Mesenchymal stem cell (in vitro differentiated cells and primary cell): Measurements from ENCODE around the gene UBR7.

Experiments
- DNase-seq: peaks from one replicate; pipeline ENCODE4 v3.0.0-alpha.2; 2013
- H2AFZ ChIP-seq: one replicate; pipeline ENCODE4 v1.6.1; 2013; ENCODE audit warnings: low read depth, mild to moderate bottlenecking, control low read depth, inconsistent platforms, low read length, moderate library complexity
- H2AK5ac ChIP-seq: 2 replicates; pipeline ENCODE4 v1.6.1; 2013; ENCODE audit warnings: low read length, moderate library complexity, mild to moderate bottlenecking, inconsistent platforms; ENCODE audit not compliant: severe bottlenecking
- H2BK120ac ChIP-seq: one replicate; pipeline ENCODE4 v1.6.1; 2013; ENCODE audit warnings: low read depth, mild to moderate bottlenecking, inconsistent platforms, low read length, moderate library complexity
- H2BK12ac ChIP-seq, 2 experiments: one replicate each; pipeline ENCODE4 v1.6.1; 2013; ENCODE audit warnings: inconsistent platforms in 2 of 2, low read length in 2 of 2, mild to moderate bottlenecking in 2 of 2, moderate library complexity in 2 of 2, control low read depth in 1 of 2
- H2BK15ac ChIP-seq: one replicate; pipeline ENCODE4 v1.6.1; 2013; ENCODE audit warnings: mild to moderate bottlenecking, low read depth, inconsistent platforms; ENCODE audit not compliant: poor library complexity, severe bottlenecking
- H2BK5ac ChIP-seq: 2 replicates; pipeline ENCODE4 v1.6.1; 2013; ENCODE audit warnings: low read depth, mild to moderate bottlenecking, low read length, control low read depth, inconsistent platforms; ENCODE audit not compliant: poor library complexity, severe bottlenecking
- H3K14ac ChIP-seq, 2 experiments: one replicate each; pipeline ENCODE4 v1.6.1; 2013; ENCODE audit warnings: inconsistent platforms in 2 of 2, low read length in 2 of 2, control low read depth in 1 of 2, mild to moderate bottlenecking in 1 of 2, moderate library complexity in 1 of 2
- H3K18ac ChIP-seq, 2 experiments: one replicate each; pipeline ENCODE4 v1.6.1; 2013; ENCODE audit warnings: inconsistent platforms in 2 of 2, low read length in 2 of 2, control low read depth in 1 of 2, low read depth in 1 of 2, mild to moderate bottlenecking in 1 of 2
- H3K23ac ChIP-seq, 2 experiments: one replicate each; pipeline ENCODE4 v1.6.1; 2013; ENCODE audit warnings: inconsistent platforms in 2 of 2, low read length in 2 of 2, mild to moderate bottlenecking in 2 of 2, moderate library complexity in 2 of 2, control low read depth in 1 of 2
- H3K27ac ChIP-seq: 2 replicates; pipeline ENCODE4 v1.5.1; 2013; ENCODE audit warnings: mild to moderate bottlenecking, moderate library complexity, low read length, control low read depth, inconsistent platforms; ENCODE audit not compliant: poor library complexity, severe bottlenecking
- H3K27me3 ChIP-seq, 2 experiments: 2 replicates each; pipeline versions ENCODE4 v1.6.1 to v1.7.0; 2013; ENCODE audit warnings: low read length in 2 of 2, mild to moderate bottlenecking in 2 of 2, moderate library complexity in 2 of 2, control low read depth in 1 of 2, inconsistent platforms in 1 of 2; ENCODE audit not compliant: control insufficient read depth in 1 of 2, insufficient read depth in 1 of 2
- H3K36me3 ChIP-seq, 2 experiments: 2 replicates each; pipeline versions ENCODE4 v1.6.1 to v1.7.0; 2013; ENCODE audit warnings: low read length in 2 of 2, control low read depth in 1 of 2, inconsistent platforms in 1 of 2, low read depth in 1 of 2, mild to moderate bottlenecking in 1 of 2; ENCODE audit not compliant: insufficient read depth in 2 of 2, control insufficient read depth in 1 of 2
- H3K4ac ChIP-seq, 2 experiments: one replicate each; pipeline ENCODE4 v1.6.1; 2013; ENCODE audit warnings: inconsistent platforms in 2 of 2, low read length in 2 of 2, mild to moderate bottlenecking in 2 of 2, moderate library complexity in 2 of 2, control low read depth in 1 of 2, low read depth in 1 of 2
- H3K4me1 ChIP-seq: 2 replicates; pipeline ENCODE4 v1.6.1; 2013; ENCODE audit warnings: low read depth, low read length, control low read depth; ENCODE audit not compliant: control insufficient read depth, insufficient read depth
- H3K4me2 ChIP-seq: 2 replicates; pipeline ENCODE4 v1.6.1; 2013; ENCODE audit warnings: low read length, mild to moderate bottlenecking, inconsistent platforms; ENCODE audit not compliant: poor library complexity, severe bottlenecking
- H3K4me3 ChIP-seq, 2 experiments: 2 replicates each; pipeline versions ENCODE4 v1.5.1 to v1.7.0; 2013; ENCODE audit warnings: low read length in 2 of 2, mild to moderate bottlenecking in 2 of 2, control low read depth in 1 of 2, low read depth in 1 of 2; ENCODE audit not compliant: insufficient read depth in 1 of 2
- H3K79me1 ChIP-seq: replicated peaks from 2 replicates; pipeline ENCODE4 v1.6.1; 2013; ENCODE audit warnings: mild to moderate bottlenecking, control low read depth, low read length, inconsistent platforms; ENCODE audit not compliant: poor library complexity, severe bottlenecking
- H3K9ac ChIP-seq: 2 replicates; pipeline ENCODE4 v1.7.0; 2013; ENCODE audit warnings: mild to moderate bottlenecking, low read length, moderate library complexity
- H3K9me3 ChIP-seq: 2 replicates; pipeline ENCODE4 v1.7.0; 2013; ENCODE audit warnings: mild to moderate bottlenecking, low read length; ENCODE audit not compliant: control insufficient read depth
- H4K8ac ChIP-seq: one replicate; pipeline ENCODE4 v1.6.1; 2013; ENCODE audit warnings: inconsistent platforms, mild to moderate bottlenecking, low read length, moderate library complexity
- H4K91ac ChIP-seq: one replicate; pipeline ENCODE4 v1.6.1; 2013; ENCODE audit warnings: mild to moderate bottlenecking, low read length, inconsistent platforms
- WGBS: methylation state at CpG from one replicate; pipeline ENCODE4 v1.1.7; 2013; ENCODE audit warnings: mixed read lengths; 5-methylcytosine and 5-hydroxymethylcytosine counted together

The UBR7 gene

DNA sequence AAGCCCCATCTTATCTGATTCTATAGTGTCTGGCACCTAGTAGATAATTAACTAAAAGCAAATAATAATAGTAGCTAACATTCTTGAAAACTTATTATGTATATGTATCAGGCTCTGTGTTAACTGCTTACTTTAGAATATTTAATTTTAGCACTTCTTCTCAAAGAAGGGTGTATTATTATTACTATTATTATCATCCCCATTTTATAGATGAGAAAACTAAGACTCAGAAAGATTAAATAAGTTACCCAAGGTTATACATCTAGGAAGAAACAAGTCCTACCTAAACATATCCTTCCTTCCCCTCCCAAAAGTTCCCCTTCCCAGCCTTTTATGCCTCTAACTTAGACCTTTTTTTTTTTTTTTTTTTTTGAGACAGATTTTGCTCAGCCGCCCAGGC is 61.4 kb downstream of the UBR7 start:
- no peak overlapping the region for H2BK12ac ChIP-seq
- peaks cover 24% of the 10 kb centered on the region for H3K79me1 ChIP-seq
- H3K18ac ChIP-seq: no peak overlapping the region
- H3K4ac ChIP-seq: no peak overlapping the region
- no peak overlapping the region for H2BK5ac ChIP-seq
- H3K4me3 ChIP-seq: no peak overlapping the region
- no peak overlapping the region for H4K8ac ChIP-seq
- no peaks in the 10 kb centered on the region for H3K27me3 ChIP-seq
- no peak overlapping the region for H3K23ac ChIP-seq
- no peak overlapping the region for H2AK5ac ChIP-seq
- H3K9me3 ChIP-seq: no peaks in the 10 kb centered on the region
- peaks cover 7% of the 10 kb centered on the region for H3K4me1 ChIP-seq
- H3K14ac ChIP-seq: no peak overlapping the region
- 90% methylated on average over 1 of the region's 1 CpG for WGBS
- H3K36me3 ChIP-seq: peaks cover 3 to 8% of the 10 kb centered on the region in 2 experiments
- no peak overlapping the region for H2BK15ac ChIP-seq
- no peak overlapping the region for H3K9ac ChIP-seq
- no peak overlapping the region for H4K91ac ChIP-seq
- no peak for DNase-seq
- H3K4me2 ChIP-seq: no peak overlapping the region
- H2BK120ac ChIP-seq: no peak overlapping the region
- H2AFZ ChIP-seq: no peak overlapping the region
- H3K27ac ChIP-seq: no peak overlapping the region

DNA sequence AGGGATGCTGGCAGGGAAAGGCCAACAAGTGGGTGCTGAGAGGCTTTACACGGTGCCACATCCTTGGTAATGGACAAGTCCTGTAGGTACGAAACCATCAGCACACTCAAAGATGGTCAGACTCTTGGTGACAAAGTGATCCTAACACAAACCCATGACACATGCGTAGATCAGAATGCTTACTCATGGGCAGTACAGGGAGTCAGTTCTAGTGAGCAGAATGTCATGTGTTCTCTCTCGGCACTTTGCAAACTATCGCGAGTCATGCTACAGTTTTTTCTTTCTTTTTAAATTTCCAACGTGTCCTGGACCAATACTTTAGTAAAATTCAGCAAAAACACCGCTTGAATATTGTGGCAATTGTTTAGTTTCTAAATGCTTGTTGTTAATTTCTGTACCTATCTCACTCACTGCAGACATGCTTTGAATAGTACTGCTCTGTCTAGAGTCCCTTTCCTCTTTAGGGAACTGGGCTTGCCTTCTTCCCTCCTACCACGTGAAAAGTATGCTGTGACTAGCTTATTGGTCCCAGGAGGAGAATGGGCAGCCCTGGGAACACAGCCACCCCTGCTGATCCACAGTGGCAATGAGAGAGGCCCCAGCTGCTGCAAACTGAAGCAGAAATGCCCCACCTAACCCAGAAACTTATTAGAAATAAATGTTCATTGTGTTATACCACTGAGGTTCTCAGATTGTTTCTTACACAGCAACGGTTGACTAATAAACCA is 62.4 kb downstream of the UBR7 start:
- H2AK5ac ChIP-seq: peak overlapping the region; percentile 68
- DNase-seq: peak; percentile 82
- H4K91ac ChIP-seq: peak overlapping the region; percentile 10
- H3K4me1 ChIP-seq: peaks cover 7% of the 10 kb centered on the region
- peaks cover 11% of the 10 kb centered on the region in 2 experiments for H3K36me3 ChIP-seq
- H3K27me3 ChIP-seq: no peaks in the 10 kb centered on the region
- H3K23ac ChIP-seq: no peak overlapping the region
- peak overlapping the region in 1 of 2 experiments; percentile 67 for H3K18ac ChIP-seq
- H2BK15ac ChIP-seq: no peak overlapping the region
- H3K14ac ChIP-seq: no peak overlapping the region
- peaks cover 28% of the 10 kb centered on the region for H3K79me1 ChIP-seq
- H3K4me2 ChIP-seq: no peak overlapping the region
- peak overlapping the region; percentile 40 for H3K27ac ChIP-seq
- H3K4ac ChIP-seq: peak overlapping the region in 1 of 2 experiments; percentile 68
- 64% methylated on average over 7 of the region's 10 CpGs for WGBS
- H2AFZ ChIP-seq: no peak overlapping the region
- H2BK5ac ChIP-seq: no peak overlapping the region
- no peak overlapping the region for H2BK120ac ChIP-seq
- peak overlapping the region; percentile 64 for H3K9ac ChIP-seq
- H2BK12ac ChIP-seq: no peak overlapping the region
- H4K8ac ChIP-seq: no peak overlapping the region
- no peaks in the 10 kb centered on the region for H3K9me3 ChIP-seq
- peak overlapping the region in 1 of 2 experiments; percentile 10 for H3K4me3 ChIP-seq

DNA sequence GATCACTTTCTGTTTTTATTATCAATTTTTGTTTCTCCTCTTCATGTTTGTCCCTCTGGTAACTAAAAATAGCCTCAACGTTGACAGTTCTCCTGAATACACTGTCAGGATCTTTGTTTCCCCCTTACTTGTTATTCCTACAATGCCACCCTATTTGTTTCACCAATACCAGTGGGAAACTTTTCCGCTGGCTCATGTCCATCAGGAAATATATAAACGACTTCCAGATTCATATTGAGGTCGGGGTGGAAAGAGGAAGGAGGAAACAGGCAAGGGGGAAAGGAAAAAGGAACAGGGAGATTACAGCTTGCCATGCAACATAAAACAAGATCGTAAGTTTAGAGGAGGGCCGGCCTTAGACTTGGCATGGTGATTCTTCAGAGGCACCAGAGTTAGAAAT is 64.1 kb downstream of the UBR7 start:
- H2BK120ac ChIP-seq: no peak overlapping the region
- peaks cover 25% of the 10 kb centered on the region for H3K79me1 ChIP-seq
- no peak overlapping the region for H3K18ac ChIP-seq
- no peaks in the 10 kb centered on the region for H3K9me3 ChIP-seq
- H4K91ac ChIP-seq: no peak overlapping the region
- no peak overlapping the region for H3K14ac ChIP-seq
- no peak overlapping the region for H3K9ac ChIP-seq
- no peak overlapping the region for H3K27ac ChIP-seq
- no peak overlapping the region for H4K8ac ChIP-seq
- H3K36me3 ChIP-seq: peaks cover 11% of the 10 kb centered on the region in 2 experiments
- no peaks in the 10 kb centered on the region for H3K27me3 ChIP-seq
- no peak overlapping the region for H2BK5ac ChIP-seq
- H3K4me3 ChIP-seq: no peak overlapping the region
- H3K4me2 ChIP-seq: no peak overlapping the region
- peak overlapping the region; percentile 45 for H2AK5ac ChIP-seq
- peaks cover 8% of the 10 kb centered on the region for H3K4me1 ChIP-seq
- no peak overlapping the region for H3K4ac ChIP-seq
- H2BK12ac ChIP-seq: no peak overlapping the region
- DNase-seq: no peak
- no peak overlapping the region for H3K23ac ChIP-seq
- WGBS: 92% methylated on average over 6 of the region's 6 CpGs
- H2BK15ac ChIP-seq: no peak overlapping the region
- no peak overlapping the region for H2AFZ ChIP-seq

DNA sequence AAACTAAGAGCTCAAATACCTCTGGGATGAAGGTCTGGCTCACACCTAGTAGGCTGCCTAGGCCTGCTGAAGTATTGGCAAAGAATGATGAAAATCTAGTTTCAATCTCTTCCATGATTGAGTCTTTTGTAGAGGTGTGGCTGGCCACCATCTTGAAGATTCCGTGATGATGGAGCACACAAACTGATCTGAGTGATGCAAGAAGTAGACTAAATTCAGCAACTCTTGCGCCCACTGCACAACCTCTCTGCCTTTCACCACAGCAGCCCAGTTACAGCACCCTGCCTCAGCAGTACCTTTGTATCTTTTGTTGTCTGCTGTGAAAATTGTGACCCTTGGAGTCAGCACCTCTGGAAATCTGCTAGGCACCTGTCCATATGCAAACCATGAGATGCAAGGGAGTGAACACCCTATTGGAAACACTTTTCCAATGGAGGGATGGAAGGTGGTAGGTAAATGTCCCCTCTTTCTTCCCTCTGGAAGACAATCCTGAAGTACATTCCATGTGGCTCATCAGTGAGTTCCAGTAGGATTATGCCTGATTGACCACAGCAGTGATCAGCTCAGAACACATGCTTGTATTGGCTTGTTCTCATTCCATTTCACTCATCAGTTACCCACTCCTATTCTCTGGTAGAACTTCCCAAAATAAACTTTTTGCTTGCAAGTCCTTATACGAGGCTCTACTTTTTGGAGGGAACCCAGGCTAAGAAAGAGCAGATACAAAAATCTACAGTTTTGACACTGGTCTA is 67.2 kb downstream of the UBR7 start:
- no peak overlapping the region for H3K14ac ChIP-seq
- no peak overlapping the region for H2AK5ac ChIP-seq
- H3K27me3 ChIP-seq: no peaks in the 10 kb centered on the region
- H2BK12ac ChIP-seq: no peak overlapping the region
- H3K18ac ChIP-seq: no peak overlapping the region
- H3K36me3 ChIP-seq: peaks cover 11 to 22% of the 10 kb centered on the region in 2 experiments
- H3K79me1 ChIP-seq: peaks cover 22% of the 10 kb centered on the region
- DNase-seq: no peak
- no peak overlapping the region for H3K4me3 ChIP-seq
- no peak overlapping the region for H3K4ac ChIP-seq
- no peak overlapping the region for H3K23ac ChIP-seq
- H3K4me2 ChIP-seq: no peak overlapping the region
- no peak overlapping the region for H2BK15ac ChIP-seq
- no peak overlapping the region for H3K27ac ChIP-seq
- no peak overlapping the region for H2AFZ ChIP-seq
- WGBS: 96% methylated on average over 3 of the region's 3 CpGs
- no peaks in the 10 kb centered on the region for H3K9me3 ChIP-seq
- H3K4me1 ChIP-seq: peaks cover 4% of the 10 kb centered on the region
- no peak overlapping the region for H2BK120ac ChIP-seq
- H4K91ac ChIP-seq: no peak overlapping the region
- no peak overlapping the region for H3K9ac ChIP-seq
- no peak overlapping the region for H4K8ac ChIP-seq
- no peak overlapping the region for H2BK5ac ChIP-seq
